ENCODE measurements around the gene KRT83.
"Not testable (repeated sequence)": the region's sequence is repeated elsewhere in the genome, so short reads cannot be mapped to it uniquely, and the experiment has no call there.

KRT83 gene

DNA sequence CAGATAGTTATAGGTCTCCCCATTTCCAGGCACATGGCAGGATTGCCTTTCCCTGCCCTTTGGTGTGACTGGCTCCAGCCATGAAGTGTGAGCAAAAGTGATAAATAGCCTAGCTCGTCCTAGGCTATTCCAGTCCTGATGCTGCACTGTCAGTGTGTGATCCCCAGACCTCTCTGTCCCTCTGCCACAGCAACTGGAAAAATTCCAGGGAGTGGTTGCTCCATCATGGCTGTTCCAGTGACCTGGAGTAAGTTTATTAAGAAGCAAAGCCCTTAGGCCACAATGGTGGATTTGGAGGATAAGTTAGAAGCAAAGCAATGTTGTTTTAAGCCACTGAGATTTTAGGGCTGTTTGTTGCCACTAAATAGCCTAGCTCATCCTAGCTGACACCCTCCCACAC lies 9.8 kb upstream of the KRT83 start:
- DNase-seq, result no peak

DNA sequence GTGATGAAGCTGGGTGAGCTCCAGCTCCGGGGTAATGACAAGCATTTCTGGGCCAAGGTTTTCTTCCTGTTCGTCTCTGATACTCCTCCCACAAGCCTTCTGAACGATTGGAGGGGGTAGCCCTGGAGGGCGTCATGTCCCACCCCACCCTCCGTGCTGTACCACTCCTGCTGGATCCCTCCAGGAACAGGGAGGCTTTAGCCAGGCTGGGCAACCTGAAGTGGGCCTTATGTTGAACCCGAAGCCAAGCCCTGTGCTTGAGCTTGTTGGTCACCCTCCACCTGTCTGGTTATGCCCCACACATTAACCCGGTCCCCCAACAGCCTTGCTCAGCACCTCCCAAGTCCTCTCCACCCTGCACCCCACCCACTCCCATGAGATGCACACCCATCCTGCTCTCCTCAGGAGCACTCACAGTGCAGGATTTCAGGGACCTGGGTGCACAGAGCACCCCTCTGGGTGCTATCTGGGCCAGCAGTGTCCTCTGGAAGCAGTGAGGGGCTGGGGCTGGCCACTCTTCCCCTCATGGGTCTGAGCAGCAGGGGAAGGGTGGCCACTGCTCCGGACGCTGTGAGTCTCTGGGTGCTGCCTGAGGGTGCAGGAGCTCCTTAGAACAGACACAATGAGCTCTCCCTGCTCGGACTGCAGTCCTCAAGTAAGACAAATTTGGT lies 6.8 kb upstream of the KRT83 start:
- DNase-seq, result no peak

DNA sequence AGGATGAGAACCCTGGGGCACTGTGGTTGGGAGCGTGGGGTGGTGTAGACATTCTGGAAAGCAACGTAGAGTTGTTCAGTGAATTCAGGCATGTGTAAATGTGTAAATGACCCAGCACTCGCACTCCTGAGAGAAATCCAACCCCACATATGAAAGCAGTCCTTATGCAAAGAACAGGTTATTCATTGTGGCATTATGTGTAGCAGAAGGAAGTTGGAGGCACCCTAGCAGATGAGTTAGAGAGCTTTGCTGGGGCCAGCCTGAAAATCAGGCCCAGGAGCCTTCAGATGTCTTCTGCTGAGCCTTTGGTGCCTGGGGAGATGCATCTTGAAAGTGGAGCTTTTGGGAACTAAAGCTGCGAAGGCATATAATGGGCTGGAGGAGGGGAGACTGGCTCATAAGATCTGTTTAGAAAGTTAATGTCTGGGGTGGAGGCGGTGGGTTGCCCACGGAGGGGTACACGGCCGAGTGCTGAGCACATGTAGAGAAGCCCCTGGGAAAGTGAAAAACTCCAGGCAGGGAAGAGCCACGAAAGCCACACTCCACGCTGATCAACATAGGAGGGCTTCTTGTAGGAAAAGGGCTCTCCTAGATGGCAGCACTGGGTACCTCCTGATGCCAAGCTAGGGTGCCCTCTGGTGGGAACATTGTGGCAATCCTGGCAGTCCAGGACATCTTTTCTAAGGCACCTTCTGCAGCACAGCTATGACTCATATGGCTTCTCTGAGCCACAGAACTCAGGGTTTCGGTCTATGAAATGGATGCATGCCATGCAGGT lies 6.0 kb upstream of the KRT83 start:
- peak; percentile 64 for DNase-seq

DNA sequence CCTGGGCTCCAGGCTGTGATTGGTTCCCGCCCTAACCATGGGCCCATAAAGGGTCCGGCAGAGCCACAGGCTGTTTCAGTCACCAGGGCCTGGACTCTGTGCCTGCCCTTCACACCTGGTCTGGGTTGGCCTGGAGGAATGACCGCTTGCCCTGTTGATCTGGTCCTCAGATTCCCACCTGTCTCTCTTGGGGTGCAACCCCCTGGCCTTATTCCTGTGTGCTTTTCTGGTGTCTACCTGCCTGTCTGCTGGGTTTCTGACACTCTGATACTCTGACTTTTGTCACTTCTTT lies 2.9 kb upstream of the KRT83 start:
- no peak for DNase-seq

DNA sequence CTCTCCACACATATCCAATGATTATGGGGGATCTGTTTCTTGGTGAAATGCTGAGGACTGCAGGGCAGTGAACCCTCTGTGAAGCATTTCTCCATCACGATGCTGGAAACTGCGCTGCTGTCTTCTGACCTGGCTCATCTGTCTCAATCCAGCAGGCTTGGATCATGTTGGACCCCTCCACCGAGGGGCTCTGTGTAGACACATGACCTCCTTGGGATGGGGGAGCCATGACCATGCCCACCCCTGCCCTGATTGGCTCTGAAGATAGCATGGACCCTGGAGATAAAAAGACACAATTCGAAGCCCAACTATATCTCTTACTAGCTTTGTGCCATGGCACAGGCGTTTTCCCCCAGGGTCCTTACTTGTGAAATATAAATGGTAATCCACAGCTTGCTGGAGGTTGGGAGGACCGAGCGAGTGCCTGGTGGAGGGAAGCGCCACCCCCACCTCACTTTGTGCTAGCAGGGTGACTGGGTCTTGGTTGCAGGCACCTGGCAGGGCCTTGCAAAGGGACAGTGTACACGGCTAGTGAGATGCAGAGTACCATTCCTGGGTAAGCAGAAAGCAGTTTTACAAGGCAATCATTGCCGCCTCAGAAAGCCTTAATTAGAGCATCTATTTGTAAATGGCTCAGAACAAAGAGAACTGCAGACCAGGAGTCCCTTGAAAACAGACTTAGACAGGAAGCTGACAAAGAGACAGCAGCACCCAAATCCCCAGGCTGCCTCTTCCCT lies 2.4 kb upstream of the KRT83 start:
- no peak for DNase-seq

DNA sequence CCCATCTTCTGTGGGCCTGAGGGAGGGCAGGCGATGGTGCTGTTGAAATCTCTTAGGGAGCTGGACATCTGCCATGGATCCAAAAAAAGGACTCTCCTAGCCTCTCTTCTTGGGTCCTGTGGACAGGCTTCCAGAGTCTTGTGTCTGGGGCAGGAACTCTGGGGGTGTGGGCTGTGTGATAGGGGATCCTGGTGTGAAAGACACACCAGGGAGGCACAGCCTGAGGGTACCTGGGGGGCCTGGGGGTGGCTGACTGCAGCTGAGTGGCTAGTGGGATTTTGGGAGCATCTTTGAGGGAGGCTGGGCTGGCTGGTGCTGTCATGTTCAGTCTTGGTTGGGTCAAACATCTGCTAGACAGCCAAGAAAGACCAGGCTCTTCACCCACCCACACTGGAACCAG lies 1.8 kb upstream of the KRT83 start:
- DNase-seq, result no peak

DNA sequence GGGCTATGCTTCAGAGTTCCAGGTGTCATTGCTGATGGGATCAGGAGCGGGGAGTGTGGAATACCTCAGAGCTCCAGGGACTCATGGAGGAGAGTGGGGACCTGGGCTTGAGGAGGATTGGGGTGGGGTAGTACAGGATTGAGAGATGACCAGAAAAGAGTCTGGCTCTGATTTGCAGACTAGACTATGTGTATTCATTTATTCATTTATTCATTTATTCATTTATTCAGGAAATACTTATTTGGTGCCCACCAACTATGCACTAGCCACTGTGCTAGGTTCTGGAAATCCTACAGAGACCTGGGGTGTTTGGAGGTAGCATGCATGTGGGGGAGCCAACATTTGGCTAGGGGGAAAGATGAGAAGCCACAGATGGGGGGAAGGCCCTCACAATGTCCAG lies 871 bp upstream of the KRT83 start:
- DNase-seq, result no peak

DNA sequence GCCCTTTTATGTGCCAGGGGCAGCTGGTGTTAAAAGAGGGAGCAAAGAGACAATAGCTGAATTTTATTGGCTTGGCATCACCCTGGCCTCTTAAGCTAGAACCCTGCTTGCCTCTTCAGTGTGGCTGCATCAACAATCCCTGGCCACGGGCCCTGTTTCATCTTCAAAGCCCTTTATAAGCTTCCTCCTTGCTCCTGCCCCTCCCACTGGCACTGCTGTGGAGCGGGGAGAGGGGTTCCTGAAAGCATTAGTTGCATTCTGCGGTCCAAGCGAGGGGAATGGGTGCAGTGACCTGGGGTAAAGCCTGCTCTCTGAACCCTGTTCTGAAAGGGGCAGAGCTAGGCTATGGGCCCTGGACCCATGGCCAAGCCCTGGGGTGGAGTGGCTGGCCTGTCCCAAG lies 220 bp upstream of the KRT83 start:
- DNase-seq, result no peak

DNA sequence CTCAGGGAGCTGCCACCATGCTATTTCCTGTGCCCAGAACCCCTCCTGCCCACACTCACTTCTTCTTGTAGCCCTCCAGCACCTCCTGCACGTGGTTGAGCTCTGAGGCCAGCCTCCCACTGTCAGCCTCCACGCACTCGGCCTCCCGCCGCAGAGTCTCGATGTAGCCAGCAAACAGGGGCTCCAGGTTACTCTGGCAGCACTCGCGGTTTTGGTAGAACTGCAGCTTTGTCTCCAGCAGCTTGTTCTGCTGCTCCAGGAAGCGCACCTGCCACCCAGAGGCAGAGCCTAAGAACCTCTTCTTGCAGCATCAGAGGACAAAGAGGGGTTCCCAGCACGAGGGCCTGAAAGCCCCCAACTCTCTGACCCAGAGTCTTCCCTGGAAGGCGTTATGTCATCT lies 2.1 kb downstream of the KRT83 start:
- DNase-seq, result no peak

DNA sequence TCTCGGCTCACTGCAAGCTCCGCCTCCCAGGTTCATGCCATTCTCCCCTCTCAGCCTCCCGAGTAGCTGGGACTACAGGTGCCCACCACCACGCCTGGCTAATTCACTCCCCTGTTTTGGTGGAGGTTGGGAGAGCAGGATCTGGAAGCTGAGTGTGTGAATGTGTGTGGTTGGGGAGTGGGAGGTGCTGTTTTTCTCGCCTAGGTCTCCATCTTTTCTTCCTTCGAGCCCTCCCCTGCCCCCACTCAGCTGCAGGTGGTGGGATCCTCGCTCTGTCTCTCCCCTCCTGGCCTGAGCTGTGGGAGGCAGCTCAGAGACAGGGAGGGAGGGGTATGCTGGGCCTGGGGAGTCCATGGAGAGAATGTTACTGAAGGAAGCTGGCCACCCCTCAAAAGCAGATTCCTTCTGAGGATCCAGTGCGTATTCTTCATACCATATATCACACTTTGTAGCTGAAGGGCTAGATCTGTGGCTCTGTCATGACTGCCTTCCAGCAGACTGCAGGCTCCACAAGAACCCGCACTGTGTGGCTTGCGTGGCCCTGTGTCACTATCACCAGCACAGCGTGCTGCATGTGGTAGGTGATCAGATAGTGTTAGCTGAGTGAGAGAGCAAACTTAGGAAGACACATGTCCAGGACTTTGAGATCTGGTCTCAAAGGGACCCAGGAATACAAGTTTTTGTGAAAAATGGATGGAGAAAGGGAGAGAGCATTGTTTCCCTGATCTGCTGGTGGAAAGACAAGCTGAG lies 2.8 kb downstream of the KRT83 start:
- no peak for DNase-seq

DNA sequence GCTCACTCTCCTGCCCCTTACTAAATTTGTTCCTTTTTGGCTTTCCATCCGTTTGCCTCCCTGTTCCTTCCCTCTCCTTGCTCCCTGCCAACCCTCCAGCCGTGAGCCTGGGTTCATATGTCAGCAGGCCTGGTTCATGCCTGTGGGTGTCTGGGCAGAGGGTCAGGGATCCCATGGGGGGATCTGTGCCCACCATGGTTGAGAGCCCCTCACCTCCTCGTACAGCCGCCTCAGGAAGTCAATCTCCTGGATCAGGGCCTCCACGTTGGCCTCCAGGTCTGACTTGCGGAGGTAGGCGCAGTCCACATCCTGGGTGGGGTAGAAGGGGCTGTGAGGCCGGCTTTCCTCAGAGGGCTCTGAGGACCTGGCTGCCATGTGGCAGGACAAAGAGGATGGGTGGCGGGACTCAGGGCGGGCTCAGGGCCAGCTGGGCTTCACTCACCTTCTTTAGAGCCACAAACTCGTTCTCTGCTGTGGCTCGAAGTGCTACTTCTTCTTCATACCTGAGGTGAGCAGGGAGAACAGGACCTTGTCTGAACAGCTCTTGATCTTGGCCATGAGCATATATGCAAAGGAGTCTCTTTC lies 3.6 kb downstream of the KRT83 start:
- DNase-seq, result no peak

DNA sequence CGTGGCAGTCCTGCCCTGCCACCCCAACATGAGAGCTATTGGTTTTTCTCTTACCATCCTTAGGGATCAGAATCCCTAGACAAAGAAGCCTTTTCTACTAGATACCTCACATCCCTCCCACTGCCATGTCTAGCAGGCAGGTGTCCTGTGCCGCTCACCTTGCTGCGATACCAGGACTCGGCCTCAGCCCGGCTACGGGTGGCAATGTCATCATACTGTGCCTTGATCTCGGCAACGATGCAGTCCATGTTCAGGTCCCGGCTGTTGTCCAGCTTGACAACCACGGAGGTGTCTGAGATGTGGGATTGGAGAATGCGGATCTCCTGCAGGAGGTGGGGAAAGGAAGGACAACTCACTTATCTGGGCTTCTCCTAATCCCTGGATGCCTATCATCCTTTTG lies 4.5 kb downstream of the KRT83 start:
- DNase-seq, result no peak

DNA sequence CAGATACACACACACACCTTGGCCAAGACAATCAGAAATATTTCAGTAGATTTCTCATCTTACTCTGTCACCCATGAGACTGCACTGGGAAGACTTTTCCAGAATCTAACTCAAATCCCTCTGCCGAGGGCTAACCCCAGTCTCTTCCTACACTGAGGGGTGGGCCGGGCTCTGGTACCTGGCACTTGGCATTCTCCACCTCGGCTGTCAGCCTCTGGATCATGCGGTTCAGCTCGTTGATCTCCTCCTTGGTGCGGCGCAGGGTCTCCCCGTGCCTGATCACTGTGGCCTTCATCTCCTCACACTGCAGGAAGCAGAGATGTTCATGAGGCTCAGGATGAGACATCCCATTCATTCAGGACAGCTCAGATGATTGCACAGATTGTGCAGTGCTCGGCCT lies 4.9 kb downstream of the KRT83 start:
- no peak for DNase-seq

DNA sequence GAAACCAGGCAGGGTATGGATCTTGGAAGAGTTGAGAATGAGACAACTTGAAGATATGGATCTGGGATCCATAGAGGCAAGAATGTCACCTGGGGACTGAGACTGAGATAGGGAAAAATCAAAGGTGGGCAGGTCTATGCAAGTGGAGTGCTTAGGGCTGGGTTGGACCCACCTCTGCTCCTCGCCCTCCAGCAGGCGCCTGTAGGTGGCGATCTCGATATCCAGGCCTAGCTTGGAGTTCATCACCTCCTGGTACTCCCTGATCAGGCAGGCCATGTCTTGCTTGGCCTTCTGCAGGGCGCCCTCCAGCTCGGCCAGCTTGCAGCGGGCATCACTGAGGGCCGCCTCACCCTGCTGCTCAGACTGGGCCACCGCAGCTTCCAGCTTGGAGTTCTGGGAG lies 5.5 kb downstream of the KRT83 start:
- not testable (repeated sequence) for DNase-seq

DNA sequence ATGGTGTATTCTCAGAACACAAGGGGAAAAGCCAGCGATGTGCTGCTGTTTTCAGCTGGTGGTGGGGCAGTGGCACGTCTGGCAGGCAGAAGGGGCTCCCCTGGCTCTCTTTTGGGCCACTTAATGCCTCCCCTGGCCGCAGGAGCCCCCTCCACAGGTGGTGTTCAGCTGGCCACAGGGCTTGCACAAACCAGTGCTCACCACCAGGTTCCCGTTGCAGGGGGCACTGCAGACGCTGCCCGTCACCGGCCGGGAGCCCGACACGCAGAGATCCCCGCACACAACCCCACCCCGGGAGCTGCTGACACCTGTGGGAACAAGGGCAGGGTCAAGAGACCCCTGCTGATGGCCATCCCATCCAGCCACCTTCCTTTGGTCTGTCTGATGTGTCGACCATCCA lies 6.7 kb downstream of the KRT83 start:
- no peak for DNase-seq

DNA sequence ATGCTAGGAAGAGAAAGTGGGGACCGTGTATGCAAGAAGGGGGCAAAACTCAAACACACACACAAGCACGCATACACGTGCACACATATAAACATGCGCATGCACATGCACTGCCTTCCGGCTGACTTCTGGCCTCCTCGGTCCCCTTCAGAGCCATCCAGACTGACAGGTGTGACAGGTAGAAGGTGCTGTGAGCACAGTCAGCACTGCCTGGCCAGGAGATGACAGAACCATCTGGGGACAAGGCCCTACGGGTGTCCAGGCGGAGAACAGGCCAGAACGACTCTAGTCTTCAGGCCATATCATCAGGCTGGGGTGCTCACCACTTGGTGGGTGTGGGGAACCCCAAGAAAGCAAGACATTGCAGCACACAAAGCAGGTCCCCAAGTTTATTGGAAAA lies 7.3 kb downstream of the KRT83 start:
- DNase-seq, result no peak

DNA sequence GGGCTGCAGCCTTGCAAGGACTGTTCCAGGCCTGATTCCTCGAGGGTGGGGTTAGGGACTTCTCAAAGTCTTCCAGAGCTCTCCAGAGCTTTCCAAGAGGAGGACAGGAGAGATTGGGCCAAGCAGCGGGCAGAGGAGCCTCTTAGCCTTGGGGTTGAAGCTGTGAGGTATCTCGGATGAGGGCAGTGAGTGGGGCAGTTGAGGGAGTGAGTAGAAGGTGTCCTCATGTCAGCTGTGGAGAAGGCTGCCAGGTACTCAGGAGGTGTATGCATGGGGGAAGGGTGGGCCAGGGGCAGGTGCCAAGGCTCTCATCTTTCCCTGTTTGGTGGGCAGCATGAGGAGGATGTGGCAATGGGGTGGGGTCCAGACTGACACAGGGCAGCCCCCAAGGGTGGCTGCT lies 7.7 kb downstream of the KRT83 start:
- no peak for DNase-seq

DNA sequence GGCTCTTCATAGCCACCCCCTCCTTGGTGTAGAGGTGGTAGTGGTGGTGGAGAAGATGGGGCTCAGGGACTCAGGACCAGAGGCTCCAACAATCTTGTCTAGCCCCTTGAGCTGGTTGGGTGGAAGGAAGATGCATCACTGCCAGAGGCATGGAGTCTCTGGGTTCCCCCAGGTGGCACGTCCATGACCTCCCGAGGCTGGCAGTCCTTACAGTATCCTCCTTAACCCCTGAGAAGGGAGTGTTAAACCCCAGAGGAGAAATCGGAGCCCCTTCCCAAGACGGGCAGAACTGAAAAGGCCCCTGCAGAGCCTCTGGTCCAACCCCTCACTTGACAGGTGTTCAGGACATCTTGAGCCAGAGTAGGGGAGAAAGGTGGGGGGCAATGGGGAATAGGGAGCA lies 9.1 kb downstream of the KRT83 start:
- DNase-seq, result no peak

DNA sequence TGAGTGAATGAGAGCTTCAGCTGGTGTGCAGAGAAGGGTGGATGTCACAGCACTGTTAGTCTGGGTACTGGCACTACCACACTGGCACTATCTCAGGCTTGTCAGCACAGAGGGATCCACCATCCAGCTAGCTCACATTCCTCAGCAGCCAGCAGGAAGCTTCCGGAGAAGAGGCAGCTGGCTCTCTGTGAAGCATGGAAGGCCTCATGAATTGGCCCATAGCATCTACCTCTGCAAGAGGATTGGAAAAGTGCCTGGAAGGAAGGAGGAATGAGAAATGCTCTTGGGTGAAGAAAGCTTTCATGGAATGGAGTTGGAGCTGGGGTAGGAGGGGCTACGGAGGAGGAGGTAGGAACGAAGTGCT lies 9.9 kb downstream of the KRT83 start:
- DNase-seq, result no peak

DNA sequence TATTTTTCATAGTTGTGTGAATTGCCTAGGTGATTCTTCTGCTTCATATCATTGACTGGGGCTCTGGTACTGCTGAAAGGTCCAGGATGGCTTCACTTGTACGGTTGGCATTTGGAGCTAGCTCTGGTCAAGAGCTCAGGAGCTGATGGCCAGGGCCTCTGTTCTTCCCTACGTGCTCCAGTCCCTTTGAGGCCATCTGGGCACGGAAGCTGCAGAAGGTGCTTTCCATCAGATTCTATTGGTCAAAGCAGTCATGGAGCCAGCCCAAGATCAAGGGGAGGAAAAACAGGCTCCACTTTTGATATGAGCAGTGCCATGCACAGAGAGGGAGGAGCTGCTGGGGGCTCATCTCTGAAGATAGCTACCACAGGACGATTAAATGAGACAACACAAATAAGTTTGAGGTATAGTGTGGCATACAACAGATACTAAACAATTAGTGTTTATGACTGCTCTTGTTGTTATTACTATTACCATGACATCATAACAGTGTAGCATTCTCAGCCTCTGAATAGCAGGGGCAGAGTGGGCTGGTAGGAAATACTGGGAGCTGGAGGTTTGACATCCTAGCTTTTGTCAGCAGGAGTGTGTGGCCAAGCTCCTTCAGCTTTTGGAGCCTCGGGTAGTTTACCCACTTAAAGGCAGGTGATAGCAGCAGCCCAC lies 10.4 kb downstream of the KRT83 start:
- no peak for DNase-seq

DNA sequence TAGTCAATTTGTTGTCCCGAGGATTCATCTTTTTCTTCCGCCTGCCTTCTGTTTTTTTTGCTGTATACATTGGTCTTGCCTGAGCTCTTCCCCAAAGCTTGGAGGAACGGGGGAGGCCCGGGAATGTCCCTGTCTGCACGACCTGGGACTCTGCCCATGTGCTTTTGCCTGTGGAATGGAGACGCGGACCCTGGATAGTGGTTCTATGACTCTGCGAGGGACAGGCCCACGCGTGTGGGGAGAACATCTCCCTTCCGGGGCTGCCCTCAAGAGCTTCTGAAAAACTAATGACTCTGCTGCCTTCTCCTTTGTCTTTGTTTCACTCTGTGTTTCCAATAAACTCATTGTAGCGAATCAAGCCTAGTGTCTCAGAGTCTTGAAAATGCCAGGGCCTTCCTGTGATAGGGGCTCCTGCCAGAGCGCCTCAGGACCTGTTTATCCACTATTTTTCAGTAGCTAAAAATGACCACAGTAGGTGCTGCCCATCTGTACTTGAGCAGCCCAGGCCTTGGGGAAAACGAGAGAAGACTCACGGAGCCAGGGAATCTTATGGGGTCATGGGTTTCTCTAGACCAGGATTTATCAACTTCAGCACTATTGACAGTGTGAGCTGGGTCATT lies 12.3 kb downstream of the KRT83 start:
- DNase-seq, result no peak
